Panc1 (cell line): ENCODE measurements around the gene ADARB2. TPM values are rescaled to one million over a fixed set of nuclear protein-coding genes. Genes with fewer than 3 reads are reported as not detected.

Experiments
- ATAC-seq: fragments of 200-7000 bp; cut with Tn5 transposase; 2 replicates; pipeline ENCODE4 v1.9.1; 2020; ENCODE audit warnings: mild to moderate bottlenecking, moderate library complexity
- BruUV-seq: library from RNA; stranded (reverse); fragments of 400-500 nt; replicated peaks from 2 replicates; lab custom pipeline; 2021; lab: Mats Ljungman, UMichigan
- CTCF ChIA-PET: fragments of 300-600 bp; sonication (Branson Sonifier 250); formaldehyde crosslinking; loops from one replicate; lab custom pipeline; 2022; ENCODE audit warnings: antibody characterized with exemption; lab: Charles Lee
- POLR2A ChIA-PET: fragments of 300-600 bp; sonication (Branson Sonifier 250); formaldehyde crosslinking; loops from one replicate; lab custom pipeline; 2022; ENCODE audit warnings: antibody characterized with exemption; lab: Charles Lee
- DNase-seq: peaks from one replicate; pipeline ENCODE4 v3.0.0-alpha.2; 2010; ENCODE audit warnings: low read depth, low spot score
- H3K27ac ChIP-seq: 2 replicates; pipeline ENCODE4 v1.5.1; 2011; ENCODE audit warnings: mild to moderate bottlenecking, low read length, inconsistent platforms
- H3K27me3 ChIP-seq: fragments of 200-500 bp; sonication (Bioruptor generic); 2 replicates; pipeline ENCODE4 v1.6.0; 2014; ENCODE audit warnings: low read length, inconsistent platforms; ENCODE audit not compliant: control insufficient read depth, insufficient read depth
- H3K36me3 ChIP-seq: fragments of 200-500 bp; sonication (Bioruptor generic); 2 replicates; pipeline ENCODE4 v1.5.1; 2014; ENCODE audit warnings: inconsistent platforms, mild to moderate bottlenecking, low read length, moderate library complexity; ENCODE audit not compliant: control insufficient read depth, insufficient read depth
- H3K4me1 ChIP-seq: 2 replicates; pipeline ENCODE4 v1.5.1; 2011; ENCODE audit warnings: inconsistent platforms, mild to moderate bottlenecking, low read length, moderate library complexity; ENCODE audit not compliant: control insufficient read depth, insufficient read depth
- H3K4me3 ChIP-seq, 2 experiments: 2 replicates each; pipeline ENCODE4 v1.5.1; 2011 to 2012; ENCODE audit warnings: low read depth in 2 of 2, low read length in 2 of 2, mild to moderate bottlenecking in 2 of 2, inconsistent platforms in 1 of 2, moderate library complexity in 1 of 2
- H3K9me3 ChIP-seq: fragments of 200-500 bp; sonication (Bioruptor generic); 2 replicates; pipeline ENCODE4 v1.5.1; 2014; ENCODE audit warnings: low read depth, mild to moderate bottlenecking, inconsistent platforms, low read length, moderate library complexity; ENCODE audit not compliant: control insufficient read depth, insufficient read depth
- CTCF ChIP-seq: fragments of 450-650 bp; IDR thresholded peaks from 2 replicates; pipeline ENCODE4 v1.5.1; 2017; ENCODE audit warnings: mild to moderate bottlenecking
- POLR2AphosphoS5 ChIP-seq: IDR thresholded peaks from 2 replicates; pipeline ENCODE4 v1.6.1; 2012; ENCODE audit warnings: mild to moderate bottlenecking, low read depth, low read length, moderate library complexity
- REST ChIP-seq, 2 experiments: IDR thresholded peaks; 2 replicates each; pipeline ENCODE4 v1.6.1; 2011 to 2012; ENCODE audit warnings: low read depth in 2 of 2, control low read depth in 1 of 2, low read length in 1 of 2, mild to moderate bottlenecking in 1 of 2, moderate library complexity in 1 of 2; ENCODE audit not compliant: insufficient read depth in 1 of 2
- SIN3A ChIP-seq: IDR thresholded peaks from 2 replicates; pipeline ENCODE4 v1.6.1; 2012; ENCODE audit warnings: low read depth, mild to moderate bottlenecking, low read length, moderate library complexity, borderline replicate concordance; ENCODE audit not compliant: insufficient read depth
- TCF7L2 ChIP-seq: IDR thresholded peaks from 2 replicates; pipeline ENCODE4 v1.6.1; 2011; ENCODE audit warnings: mild to moderate bottlenecking, low read depth, low read length, inconsistent platforms
- in situ Hi-C: cut with HindIII; loops from 2 replicates; pipeline ENCODE4 v1.10.0; 2016; ENCODE audit warnings: low sequenced_read_pairs, low pct_unique_long_range_greater_than_20kb
- intact Hi-C: fragments of 100-400 bp; cut with micrococcal nuclease; formaldehyde crosslinking; loops from one replicate; pipeline ENCODE4 v1.10.0; 2022; ENCODE audit not compliant: unreplicated experiment
- total RNA-seq: library from RNA; stranded (reverse); gene quantifications from one replicate; pipeline ENCODE4 v1.2.1, GENCODE V29; 2021; ENCODE audit not compliant: unreplicated experiment

Gene ADARB2
- total RNA-seq, 1 experiment from 2014 or later, result 0.31 TPM

- no peaks in the 10 kb centered on the region for H3K9me3 ChIP-seq
- TF ChIP-seq TCF7L2 (no peak), SIN3A (no peak), REST (IDR thresholded peaks at IDR 0.05; ENCODE audit: insufficient read depth in 1 of 2, low read depth in 2 of 2, low read length in 1 of 2) (no peak), CTCF (no peak), POLR2AphosphoS5 (no peak)
- CTCF ChIA-PET, result no interaction called here
- H3K27ac ChIP-seq, result no peak overlapping the region
- POLR2A ChIA-PET, result no interaction called here
- no TSS peak for BruUV-seq
- in situ Hi-C loops (no loop called here), intact Hi-C loops (no loop called here)
- H3K36me3 ChIP-seq, result no peaks in the 10 kb centered on the region
- H3K27me3 ChIP-seq, result no peaks in the 10 kb centered on the region
- DNase-seq (no peak), ATAC-seq (no peak)
- no peak overlapping the region for H3K4me3 ChIP-seq
- no peaks in the 10 kb centered on the region for H3K4me1 ChIP-seq
Observed at GRCh38 chr10:1504940-1505339, 232.4 kb downstream of the ADARB2 start.

GRCh38 chr10:1504286-1504685 is 233.0 kb downstream of the ADARB2 start:
- ChIA-PET CTCF (no interaction called here), POLR2A (no interaction called here)
- intact Hi-C loops, result no loop called here
- TF ChIP-seq CTCF (no peak), REST (IDR thresholded peaks at IDR 0.05; ENCODE audit: insufficient read depth in 1 of 2, low read depth in 2 of 2, low read length in 1 of 2) (no peak)
- Histone ChIP-seq H3K27ac (no peak overlapping the region), H3K27me3 (no peaks in the 10 kb centered on the region), H3K9me3 (no peaks in the 10 kb centered on the region), H3K36me3 (no peaks in the 10 kb centered on the region), H3K4me3 (no peak overlapping the region), H3K4me1 (no peaks in the 10 kb centered on the region)
- BruUV-seq, result no TSS peak
- no peak for DNase-seq
- in situ Hi-C loops, result no loop called here
- ATAC-seq, result no peak
